ENCODE results near the gene CTXN1. TPM values are rescaled to one million over a fixed set of nuclear protein-coding genes. Genes with fewer than 3 reads are reported as not detected.

The CTXN1 gene
- total RNA-seq, 2 experiments from 2014 or later: 0.23 TPM; not detected in 1

Other genes with a start within 250 kb of the CTXN1 start
- not detected for gene MCEMP1, start 249.0 kb downstream of the CTXN1 start, total RNA-seq
- gene TRAPPC5, start 245.3 kb downstream of the CTXN1 start, total RNA-seq: 10 to 100 TPM; 80.1 to 91.0 TPM
- under 1 TPM in 1 of 2 experiments, not detected in 1; 0.23 TPM for gene FCER2, start 224.0 kb downstream of the CTXN1 start, total RNA-seq
- gene CLEC4G, start 194.0 kb downstream of the CTXN1 start, total RNA-seq: not detected
- not detected for gene CD209, start 178.6 kb downstream of the CTXN1 start, total RNA-seq
- gene CLEC4M, start 162.9 kb downstream of the CTXN1 start, total RNA-seq: not detected
- 1 to 10 TPM; 6.0 to 6.1 TPM for gene EVI5L, start 95.9 kb downstream of the CTXN1 start, total RNA-seq
- under 1 TPM in 1 of 2 experiments, not detected in 1; 0.06 TPM for gene PRR36, start 51.7 kb downstream of the CTXN1 start, total RNA-seq
- not detected for gene LRRC8E, start 37.6 kb downstream of the CTXN1 start, total RNA-seq
- gene MAP2K7, start 22.3 kb downstream of the CTXN1 start, total RNA-seq: 10 to 100 TPM; 38.0 to 41.6 TPM
- 1 to 10 TPM; 7.7 to 9.1 TPM for gene TGFBR3L, start 11.3 kb downstream of the CTXN1 start, total RNA-seq
- gene SNAPC2, start 5.8 kb downstream of the CTXN1 start, total RNA-seq: 10 to 100 TPM; 18.0 to 24.0 TPM
- 10 to 100 TPM; 63.7 to 76.4 TPM for gene TIMM44, start 17.5 kb upstream of the CTXN1 start, total RNA-seq
- gene ELAVL1, start 79.5 kb upstream of the CTXN1 start, total RNA-seq: 100 to 1,000 TPM; 119 to 150 TPM
- not detected for gene CCL25, start 126.6 kb upstream of the CTXN1 start, total RNA-seq
- gene FBN3, start 223.5 kb upstream of the CTXN1 start, total RNA-seq: under 1 TPM in 1 of 2 experiments, not detected in 1; 0.06 TPM

Data from activated CD8-positive, alpha-beta memory T cell treated with anti-CD3 and anti-CD28 coated beads, Interleukin-2, amount 10 ng/mL, durations not matched to agents 7 days and 5 days (primary cell).